NT2/D1 (cell line): ENCODE results near the gene DDX52.

Experiments used
- SUZ12 ChIP-seq: IDR thresholded peaks from 2 replicates; pipeline ENCODE4 v1.6.1; 2011; ENCODE audit not compliant: insufficient read length, insufficient read depth; ENCODE audit errors: extremely low read depth
- YY1 ChIP-seq: IDR thresholded peaks from 2 replicates; pipeline ENCODE4 v1.6.1; 2011; ENCODE audit not compliant: insufficient read length, insufficient read depth

GRCh38 chr17:37564252-37564651 is 79.0 kb downstream of the DDX52 start:
- TF ChIP-seq YY1 = no peak
- TF ChIP-seq SUZ12 = no peak
